ENCODE results near the gene SH2D7.

The SH2D7 gene

DNA sequence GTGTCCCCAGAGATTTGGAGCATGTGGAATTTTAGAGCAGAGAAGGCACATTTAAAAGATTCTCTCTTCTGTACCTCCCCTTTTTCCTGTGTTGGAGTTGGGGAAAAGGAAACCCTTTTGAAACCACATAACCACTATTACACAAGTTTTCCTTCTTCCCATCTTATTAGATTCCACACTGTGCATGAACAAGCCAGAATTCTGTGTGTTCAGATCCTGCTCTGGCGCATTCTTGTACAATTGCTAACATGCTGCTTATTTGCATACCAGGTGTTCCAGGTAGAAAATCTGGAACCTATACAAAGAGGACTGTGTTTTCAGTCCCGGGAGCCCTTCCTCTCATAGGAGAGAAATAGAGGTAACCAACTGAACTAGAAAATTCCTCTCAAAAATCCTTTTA is 41.4 kb downstream of the SH2D7 start:
- DNase-seq (ENCODE audit: low read depth) = no peak
- TF ChIP-seq, protein P1, sequence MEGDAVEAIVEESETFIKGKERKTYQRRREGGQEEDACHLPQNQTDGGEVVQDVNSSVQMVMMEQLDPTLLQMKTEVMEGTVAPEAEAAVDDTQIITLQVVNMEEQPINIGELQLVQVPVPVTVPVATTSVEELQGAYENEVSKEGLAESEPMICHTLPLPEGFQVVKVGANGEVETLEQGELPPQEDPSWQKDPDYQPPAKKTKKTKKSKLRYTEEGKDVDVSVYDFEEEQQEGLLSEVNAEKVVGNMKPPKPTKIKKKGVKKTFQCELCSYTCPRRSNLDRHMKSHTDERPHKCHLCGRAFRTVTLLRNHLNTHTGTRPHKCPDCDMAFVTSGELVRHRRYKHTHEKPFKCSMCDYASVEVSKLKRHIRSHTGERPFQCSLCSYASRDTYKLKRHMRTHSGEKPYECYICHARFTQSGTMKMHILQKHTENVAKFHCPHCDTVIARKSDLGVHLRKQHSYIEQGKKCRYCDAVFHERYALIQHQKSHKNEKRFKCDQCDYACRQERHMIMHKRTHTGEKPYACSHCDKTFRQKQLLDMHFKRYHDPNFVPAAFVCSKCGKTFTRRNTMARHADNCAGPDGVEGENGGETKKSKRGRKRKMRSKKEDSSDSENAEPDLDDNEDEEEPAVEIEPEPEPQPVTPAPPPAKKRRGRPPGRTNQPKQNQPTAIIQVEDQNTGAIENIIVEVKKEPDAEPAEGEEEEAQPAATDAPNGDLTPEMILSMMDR (IDR thresholded peaks at IDR 0.05; ENCODE audit: low read depth, low read length, missing control alignments) = no peak
- H3K4me3 ChIP-seq (ENCODE audit: low read depth, low read length) = no peak overlapping the region

DNA sequence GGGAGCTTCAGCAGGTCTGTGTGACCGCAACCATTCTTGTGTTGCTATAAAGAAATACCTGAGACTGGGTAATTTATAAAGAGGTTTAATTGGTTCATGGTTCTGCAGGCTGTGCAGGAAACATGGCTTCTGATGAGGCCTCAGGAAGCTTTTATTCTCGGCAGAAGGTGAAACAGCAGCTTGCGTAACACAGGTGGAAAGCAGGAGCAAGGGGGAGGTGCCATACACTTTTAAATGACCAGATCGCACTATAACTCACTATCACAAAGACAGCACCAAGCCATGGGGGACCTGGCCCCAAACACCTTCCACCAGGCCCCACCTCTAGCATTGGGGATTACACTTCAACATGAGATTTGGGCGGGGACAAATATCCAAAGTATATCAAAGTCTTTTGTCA is 47.2 kb downstream of the SH2D7 start:
- H3K4me3 ChIP-seq (ENCODE audit: low read depth, low read length) = no peak overlapping the region
- TF ChIP-seq, protein P1 (IDR thresholded peaks at IDR 0.05; ENCODE audit: low read depth, low read length, missing control alignments) = no peak
- DNase-seq (ENCODE audit: low read depth) = no peak

DNA sequence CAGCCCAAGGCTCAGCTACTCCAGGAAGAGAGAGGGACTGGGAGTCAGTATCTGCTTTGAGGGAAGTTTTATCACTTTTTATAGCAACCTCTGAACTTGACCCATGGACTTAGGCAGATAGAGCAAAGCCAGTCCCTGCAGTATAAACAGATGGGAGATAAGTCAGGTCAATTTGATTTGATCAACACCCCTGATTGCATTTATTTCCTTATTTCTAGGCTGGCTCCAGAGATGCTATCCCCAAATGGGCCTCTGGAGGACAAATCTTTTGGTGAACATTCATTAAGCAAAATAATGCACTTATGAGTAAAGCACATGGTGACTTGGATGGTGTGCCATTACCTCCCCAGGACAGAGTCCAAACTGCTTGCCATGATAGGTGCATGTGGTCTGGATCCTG is 47.9 kb downstream of the SH2D7 start:
- H3K4me3 ChIP-seq (ENCODE audit: low read depth, low read length) = no peak overlapping the region
- TF ChIP-seq, protein P1 (IDR thresholded peaks at IDR 0.05; ENCODE audit: low read depth, low read length, missing control alignments) = no peak
- DNase-seq (ENCODE audit: low read depth) = no peak

DNA sequence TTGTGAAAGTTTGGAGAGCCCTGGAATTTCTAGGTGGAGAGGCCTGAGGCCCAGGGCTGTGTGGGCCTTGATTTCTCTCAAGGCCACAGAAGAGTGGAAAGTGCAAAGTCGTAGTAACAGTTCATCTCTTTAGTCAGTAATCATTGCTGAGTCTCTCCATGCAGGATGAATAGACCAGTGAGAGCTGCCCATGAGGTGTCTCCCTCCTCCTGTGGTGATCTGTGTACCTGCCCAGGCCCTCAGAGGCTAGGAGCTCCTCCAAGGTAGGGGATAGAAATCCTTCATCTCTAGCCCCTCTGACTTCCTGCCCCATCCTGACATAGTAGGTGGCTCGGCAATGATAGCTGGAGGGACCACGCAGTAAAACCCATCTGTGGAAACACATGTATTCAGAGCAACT is 50.0 kb downstream of the SH2D7 start:
- H3K4me3 ChIP-seq (ENCODE audit: low read depth, low read length) = no peak overlapping the region
- TF ChIP-seq, protein P1 (IDR thresholded peaks at IDR 0.05; ENCODE audit: low read depth, low read length, missing control alignments) = no peak
- no peak for DNase-seq (ENCODE audit: low read depth)

DNA sequence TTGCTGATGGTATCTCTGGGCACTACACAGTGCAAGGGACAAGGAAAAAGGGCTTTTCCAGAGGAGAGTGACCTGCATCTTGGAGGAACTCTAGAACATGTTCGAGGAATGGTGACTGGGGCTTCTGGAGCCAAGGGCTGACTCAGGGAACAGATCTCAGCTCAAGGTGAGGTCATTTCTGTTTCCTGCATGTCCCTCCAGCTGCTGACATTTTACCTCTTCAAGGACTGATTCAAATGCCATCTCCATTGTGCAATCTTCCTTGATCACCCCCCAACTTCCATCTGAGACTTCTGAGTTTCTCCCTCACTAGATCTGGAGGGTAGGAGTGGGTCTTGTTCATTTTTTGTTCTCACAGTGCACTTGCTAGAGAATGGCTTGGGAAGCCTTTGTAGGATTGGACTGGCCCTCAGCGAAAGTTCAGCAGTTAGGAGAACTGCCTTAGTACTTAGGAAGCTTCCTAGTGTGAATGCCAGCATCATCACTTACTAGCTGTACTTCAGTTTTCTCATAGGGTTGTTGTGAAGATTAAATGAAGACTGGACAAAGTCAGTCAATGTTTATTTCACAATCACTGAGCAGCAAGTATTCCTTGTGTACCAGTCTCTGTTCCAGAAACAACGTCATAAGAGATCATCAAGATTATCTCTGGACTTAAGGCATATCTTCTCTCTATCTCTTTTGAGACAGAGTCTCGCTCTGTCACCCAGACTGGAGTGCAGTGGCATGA is 54.2 kb downstream of the SH2D7 start:
- no peak for DNase-seq (ENCODE audit: low read depth)

DNA sequence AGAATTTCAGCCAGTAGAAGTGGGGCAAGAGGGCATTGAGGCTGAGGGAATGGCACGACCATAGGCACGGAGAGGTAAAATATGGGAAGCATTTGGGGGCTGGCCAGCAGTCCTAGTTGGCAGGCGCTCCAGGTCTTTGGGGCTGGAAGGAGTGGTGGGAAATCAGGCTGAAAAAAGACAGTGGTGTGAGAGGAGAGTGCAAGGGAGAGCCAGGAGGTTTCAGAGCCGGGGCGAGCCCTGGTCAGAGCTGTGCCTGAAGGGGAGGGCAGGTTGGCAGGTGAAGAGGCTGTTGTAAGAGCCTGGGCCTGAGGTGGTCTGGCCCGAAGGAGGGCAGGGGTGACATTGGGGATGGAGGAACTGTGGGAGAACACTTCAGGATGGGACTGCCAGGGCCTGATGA is 55.2 kb downstream of the SH2D7 start:
- no peak for DNase-seq (ENCODE audit: low read depth)
- TF ChIP-seq, protein P1 (IDR thresholded peaks at IDR 0.05; ENCODE audit: low read depth, low read length, missing control alignments) = no peak
- H3K4me3 ChIP-seq (ENCODE audit: low read depth, low read length) = no peak overlapping the region

More for the DNA sequence above, 54.2 kb downstream of the SH2D7 start:
- no peak overlapping the region for H3K4me3 ChIP-seq (ENCODE audit: low read depth, low read length)
- TF ChIP-seq, protein P1 (IDR thresholded peaks at IDR 0.05; ENCODE audit: low read depth, low read length, missing control alignments) = no peak

Measured in GM12864 (cell line).